Measurements from ENCODE around the gene UFD1.

UFD1 gene

GRCh38 chr22:19498154-19498865 is 19.3 kb upstream of the UFD1 start:
- H3K4me3 ChIP-seq (ENCODE audit: low read depth, low read length) = no peak overlapping the region
- no peak for DNase-seq (ENCODE audit: low read depth)
- no peak for TF ChIP-seq CTCF (IDR thresholded peaks at IDR 0.05; ENCODE audit: control insufficient read depth, extremely low read depth, insufficient read depth)

DNA sequence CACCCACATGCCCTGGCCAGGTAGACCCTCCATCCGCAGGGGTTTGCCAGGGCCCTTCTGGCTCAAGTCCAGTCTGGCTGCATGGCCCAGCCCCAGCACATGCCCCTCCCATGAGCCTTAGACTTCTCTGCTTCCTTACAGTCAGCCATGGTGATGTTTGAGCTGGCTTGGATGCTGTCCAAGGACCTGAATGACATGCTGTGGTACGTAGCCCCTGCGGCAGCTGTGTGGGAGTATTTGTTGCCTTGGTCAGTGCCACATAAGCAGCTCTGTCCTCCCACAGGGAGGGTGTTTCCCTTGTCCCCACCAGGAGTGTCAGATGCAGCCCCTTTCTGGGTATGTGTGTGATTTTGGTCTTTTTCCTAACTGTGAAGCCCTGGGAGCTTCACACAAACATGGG is 18.3 kb upstream of the UFD1 start:
- DNase-seq (ENCODE audit: low read depth) = no peak
- no peak for TF ChIP-seq CTCF (IDR thresholded peaks at IDR 0.05; ENCODE audit: control insufficient read depth, extremely low read depth, insufficient read depth)

DNA sequence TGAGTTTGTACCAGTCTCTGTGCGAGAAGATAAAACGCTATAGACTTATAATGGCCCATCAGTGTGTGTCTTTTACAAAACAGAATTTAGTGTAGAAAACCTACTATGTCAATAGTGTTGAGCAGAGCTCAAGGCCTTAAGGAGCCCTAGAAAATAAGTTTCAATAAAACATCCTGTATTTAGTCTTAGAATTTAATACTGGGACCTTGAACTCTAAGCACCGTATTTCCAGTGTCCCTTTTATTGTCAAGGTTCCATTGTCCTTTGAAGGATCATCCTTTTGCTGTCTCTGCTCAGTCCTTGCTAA is 17.3 kb upstream of the UFD1 start:
- no peak for DNase-seq (ENCODE audit: low read depth)
- no peak overlapping the region for H3K4me3 ChIP-seq (ENCODE audit: low read depth, low read length)
- TF ChIP-seq CTCF (IDR thresholded peaks at IDR 0.05; ENCODE audit: control insufficient read depth, extremely low read depth, insufficient read depth) = no peak

More for the DNA sequence above, 18.3 kb upstream of the UFD1 start:
- H3K4me3 ChIP-seq (ENCODE audit: low read depth, low read length) = no peak overlapping the region

DNA sequence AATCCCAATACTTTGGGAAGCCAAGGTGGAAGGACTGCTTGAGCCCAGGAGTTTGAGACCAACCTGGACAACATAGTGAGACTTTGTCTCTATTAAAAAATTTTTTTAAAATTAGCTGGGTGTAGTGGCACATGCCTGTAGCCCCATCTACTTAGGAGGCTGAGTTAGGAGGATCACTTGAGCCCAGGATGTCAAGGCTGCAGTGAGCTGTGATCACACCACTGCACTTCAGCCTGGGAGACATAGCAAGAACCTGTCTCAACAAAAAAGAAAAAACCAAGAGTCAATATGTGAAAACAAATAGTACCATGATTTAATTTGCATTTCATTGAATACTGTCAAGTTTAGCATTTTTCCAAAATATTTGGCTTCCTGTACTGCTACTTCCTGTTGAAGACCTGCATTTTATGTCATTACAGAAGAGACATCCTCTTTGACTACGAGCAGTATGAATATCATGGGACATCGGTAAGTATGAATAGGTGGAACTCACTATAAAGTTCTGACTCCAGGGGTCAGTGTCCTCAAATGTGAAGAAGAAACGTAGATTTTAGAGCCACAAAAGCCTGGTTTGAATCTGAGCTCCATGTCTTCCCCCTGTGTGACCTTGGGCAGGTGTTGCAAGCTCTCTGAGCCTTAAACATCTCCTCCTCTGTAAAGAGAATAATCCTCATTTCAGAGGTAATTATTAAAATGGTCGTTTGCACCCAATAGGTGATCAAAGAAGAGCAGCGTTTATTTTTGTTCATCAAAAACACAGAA is 16.8 kb upstream of the UFD1 start:
- no peak for DNase-seq (ENCODE audit: low read depth)
- no peak overlapping the region for H3K4me3 ChIP-seq (ENCODE audit: low read depth, low read length)
- TF ChIP-seq CTCF (IDR thresholded peaks at IDR 0.05; ENCODE audit: control insufficient read depth, extremely low read depth, insufficient read depth) = peak; percentile 28

DNA sequence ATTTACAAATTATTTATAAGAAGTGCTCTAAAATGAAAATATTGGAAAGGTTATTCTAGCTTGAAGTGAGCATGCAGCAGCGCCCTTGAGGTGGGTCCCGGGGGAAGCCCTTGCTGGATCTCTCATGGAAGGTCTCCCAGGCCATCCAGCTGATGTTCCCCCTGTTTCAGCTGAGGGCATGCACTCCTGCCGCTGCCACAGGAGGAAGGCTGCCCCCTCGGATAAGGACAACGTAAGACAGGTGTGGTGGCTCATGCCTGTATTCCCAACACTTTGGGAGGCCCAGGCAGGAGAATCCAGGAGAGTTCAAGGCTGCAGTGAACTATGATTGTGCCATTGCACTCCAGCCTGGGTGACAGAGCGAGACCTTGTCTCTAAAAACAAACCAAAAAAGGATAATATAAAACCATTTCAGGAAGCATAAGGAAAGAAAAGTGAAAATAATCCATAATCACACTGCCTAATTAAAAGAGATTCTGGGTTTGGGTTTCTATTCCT is 15.7 kb upstream of the UFD1 start:
- H3K4me3 ChIP-seq (ENCODE audit: low read depth, low read length) = no peak overlapping the region
- no peak for TF ChIP-seq CTCF (IDR thresholded peaks at IDR 0.05; ENCODE audit: control insufficient read depth, extremely low read depth, insufficient read depth)
- no peak for DNase-seq (ENCODE audit: low read depth)

DNA sequence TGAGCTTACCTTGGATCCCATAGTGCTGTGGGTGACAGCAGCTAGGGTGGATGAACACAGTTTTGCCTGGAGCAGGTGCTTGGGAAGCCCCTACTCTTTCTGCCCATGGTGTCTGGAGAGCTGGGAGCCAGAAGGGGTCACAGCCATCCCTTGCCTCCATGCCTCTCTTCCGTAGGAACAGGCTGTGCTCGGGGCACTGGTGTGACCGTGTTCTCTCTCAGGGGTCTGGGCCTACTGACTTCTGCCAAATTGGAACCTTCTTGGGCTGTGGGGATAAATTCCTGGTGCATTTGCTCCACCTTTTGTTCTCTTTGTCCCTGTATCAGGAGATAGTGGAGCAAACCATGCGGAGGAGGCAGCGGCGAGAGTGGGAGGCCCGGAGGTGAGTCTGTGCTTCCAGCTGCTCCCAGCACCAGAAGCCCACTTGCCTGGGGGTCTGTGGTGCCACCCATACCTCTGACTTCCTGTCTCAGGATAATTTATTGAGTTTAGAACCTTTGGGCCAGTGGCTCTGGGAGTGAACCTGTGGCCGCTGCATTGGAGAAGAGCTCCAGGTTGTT is 15.1 kb upstream of the UFD1 start:
- no peak overlapping the region for H3K4me3 ChIP-seq (ENCODE audit: low read depth, low read length)
- no peak for TF ChIP-seq CTCF (IDR thresholded peaks at IDR 0.05; ENCODE audit: control insufficient read depth, extremely low read depth, insufficient read depth)
- no peak for DNase-seq (ENCODE audit: low read depth)

Data from LNCaP clone FGC (cell line).